SK-N-MC (cell line): ENCODE data around the gene SH3D19.

Experiments used
- EZH2 ChIP-seq: fragments of 200-600 bp; sonication (generic); IDR thresholded peaks from one replicate; pipeline ENCODE4 v1.6.1; 2017; ENCODE audit warnings: antibody characterized with exemption
- POLR2AphosphoS5 ChIP-seq: IDR thresholded peaks from 2 replicates; pipeline ENCODE4 v1.6.1; 2012; ENCODE audit warnings: mild to moderate bottlenecking, low read depth, low read length, borderline replicate concordance

GRCh38 chr4:151291485-151291884, 33.9 kb downstream of the SH3D19 start:
- TF ChIP-seq POLR2AphosphoS5 (no peak), EZH2 (no peak)
